Measurements from ENCODE around the gene SUFU. TPM values are rescaled to one million over a fixed set of nuclear protein-coding genes. Genes with fewer than 3 reads are reported as not detected.
"Not testable (repeated sequence)": the region's sequence is repeated elsewhere in the genome, so short reads cannot be mapped to it uniquely, and the experiment has no call there.

SUFU gene
- total RNA-seq, 1 donor from 2014 or later, result 9.9 TPM

- Mint-ChIP-seq H3K36me3 (ENCODE audit: low read depth) (peaks cover 53% of the 10 kb centered on the region), H3K9me3 (no peaks in the 10 kb centered on the region), H3K27ac (no peak overlapping the region), H3K4me1 (peaks cover 60% of the 10 kb centered on the region), H3K27me3 (no peaks in the 10 kb centered on the region), H3K4me3 (no peak overlapping the region)
- no peak for DNase-seq
- intact Hi-C loops (cut with micrococcal nuclease), result no loop called here
Observed at GRCh38 chr10:102654969-102655368, 151.2 kb downstream of the SUFU start.

DNA sequence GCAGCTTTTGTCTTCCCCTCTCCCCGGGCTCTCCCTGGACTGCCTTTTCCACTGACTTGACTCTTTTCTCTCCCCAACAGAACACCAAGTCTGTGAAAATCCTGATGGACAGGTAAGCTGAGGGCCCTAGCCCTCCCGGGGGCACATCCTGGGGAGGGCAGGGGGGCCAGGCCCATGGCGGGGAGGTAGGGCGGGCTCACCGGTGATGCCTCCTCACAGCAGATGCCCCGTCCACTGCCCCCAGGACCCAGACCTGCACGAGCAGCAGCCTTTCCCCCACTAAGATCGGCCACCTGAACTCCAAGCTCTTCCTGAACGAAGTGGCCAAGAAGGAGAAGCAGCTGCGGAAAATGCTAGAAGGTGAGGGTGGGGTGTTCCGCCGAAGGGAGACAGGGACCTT lies 152.3 kb downstream of the SUFU start:
- no peaks in the 10 kb centered on the region for H3K27me3 Mint-ChIP-seq
- H3K27ac Mint-ChIP-seq, result no peak overlapping the region
- intact Hi-C loops (cut with micrococcal nuclease), result no loop called here
- peaks cover 60% of the 10 kb centered on the region for H3K4me1 Mint-ChIP-seq
- H3K36me3 Mint-ChIP-seq (ENCODE audit: low read depth), result peaks cover 55% of the 10 kb centered on the region
- no peaks in the 10 kb centered on the region for H3K9me3 Mint-ChIP-seq
- H3K4me3 Mint-ChIP-seq, result no peak overlapping the region
- DNase-seq, result no peak

GRCh38 chr10:102656791-102657371 lies 153.1 kb downstream of the SUFU start:
- no peak overlapping the region for H3K4me3 Mint-ChIP-seq
- H3K9me3 Mint-ChIP-seq, result no peaks in the 10 kb centered on the region
- H3K27me3 Mint-ChIP-seq, result no peaks in the 10 kb centered on the region
- no peak for DNase-seq
- peaks cover 60% of the 10 kb centered on the region for H3K4me1 Mint-ChIP-seq
- peaks cover 55% of the 10 kb centered on the region for H3K36me3 Mint-ChIP-seq (ENCODE audit: low read depth)
- no peak overlapping the region for H3K27ac Mint-ChIP-seq
- intact Hi-C loops (cut with micrococcal nuclease), result no loop called here

DNA sequence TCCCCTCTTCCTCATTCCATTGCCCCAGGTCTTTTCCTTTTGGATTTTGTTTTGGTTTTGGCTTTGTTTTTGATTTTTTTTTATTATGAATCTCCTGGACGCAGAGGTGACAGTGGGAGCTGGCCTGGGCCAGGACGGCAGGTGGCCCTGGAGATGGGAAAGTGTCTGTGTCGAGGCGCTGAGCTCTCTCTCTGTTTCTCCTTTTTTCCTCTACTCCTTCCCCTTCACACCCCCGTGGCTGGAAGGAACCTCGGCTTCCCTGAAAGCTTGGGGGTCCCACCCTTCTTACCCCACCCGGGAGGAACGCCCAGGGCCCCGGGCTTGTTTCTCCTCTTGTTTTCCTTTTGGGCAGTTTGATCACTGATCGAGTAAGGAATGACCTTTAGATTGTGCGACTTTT lies 153.7 kb downstream of the SUFU start:
- H3K27ac Mint-ChIP-seq, result no peak overlapping the region
- DNase-seq, result no peak
- peaks cover 52% of the 10 kb centered on the region for H3K36me3 Mint-ChIP-seq (ENCODE audit: low read depth)
- peaks cover 57% of the 10 kb centered on the region for H3K4me1 Mint-ChIP-seq
- intact Hi-C loops (cut with micrococcal nuclease), result no loop called here
- no peaks in the 10 kb centered on the region for H3K9me3 Mint-ChIP-seq
- no peak overlapping the region for H3K4me3 Mint-ChIP-seq
- H3K27me3 Mint-ChIP-seq, result no peaks in the 10 kb centered on the region

DNA sequence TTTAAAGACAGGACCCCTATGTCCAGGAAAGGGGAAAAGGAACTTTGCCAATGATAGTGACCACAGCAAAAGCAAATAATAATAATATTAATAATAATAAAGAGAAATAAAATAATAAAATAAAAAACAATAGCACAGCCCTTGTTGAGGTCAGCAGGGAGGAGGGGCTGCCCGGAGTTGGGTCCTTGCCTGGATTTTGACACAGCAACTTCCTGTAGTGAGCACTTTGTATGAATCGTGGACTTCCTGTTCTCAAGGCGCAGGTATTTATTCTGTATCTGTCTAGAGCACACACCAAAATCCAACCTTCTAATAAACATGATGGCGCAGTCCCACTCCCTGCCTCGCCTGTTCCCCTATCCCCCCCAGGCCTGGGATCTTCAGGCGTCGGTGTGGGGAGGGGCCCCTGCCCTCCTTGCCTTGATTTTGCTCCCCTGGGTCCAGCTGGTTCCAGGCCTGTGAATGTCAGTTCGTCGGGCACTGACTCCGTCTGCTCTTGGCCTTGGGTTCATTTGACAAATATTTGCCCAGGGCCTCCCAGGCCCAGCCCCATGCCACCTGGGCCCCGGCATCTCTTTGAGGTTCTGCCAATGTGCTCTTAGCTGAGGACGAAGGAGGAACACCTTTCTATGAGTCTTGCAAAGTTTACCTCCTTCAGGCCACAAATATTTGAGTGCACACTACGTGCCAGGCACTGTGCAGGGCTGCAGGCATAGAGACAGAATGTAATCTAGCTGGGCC lies 154.4 kb downstream of the SUFU start:
- peaks cover 47% of the 10 kb centered on the region for H3K36me3 Mint-ChIP-seq (ENCODE audit: low read depth)
- H3K4me1 Mint-ChIP-seq, result peaks cover 51% of the 10 kb centered on the region
- no peaks in the 10 kb centered on the region for H3K27me3 Mint-ChIP-seq
- no peaks in the 10 kb centered on the region for H3K9me3 Mint-ChIP-seq
- DNase-seq, result no peak
- H3K27ac Mint-ChIP-seq, result peak overlapping the region; percentile 83
- intact Hi-C loops (cut with micrococcal nuclease), result no loop called here
- H3K4me3 Mint-ChIP-seq, result peak overlapping the region; percentile 45

GRCh38 chr10:102658802-102659201 lies 155.0 kb downstream of the SUFU start:
- intact Hi-C loops (cut with micrococcal nuclease), result no loop called here
- no peak overlapping the region for H3K4me3 Mint-ChIP-seq
- H3K36me3 Mint-ChIP-seq (ENCODE audit: low read depth), result peaks cover 41% of the 10 kb centered on the region
- no peaks in the 10 kb centered on the region for H3K27me3 Mint-ChIP-seq
- DNase-seq, result no peak
- H3K9me3 Mint-ChIP-seq, result no peaks in the 10 kb centered on the region
- peaks cover 45% of the 10 kb centered on the region for H3K4me1 Mint-ChIP-seq
- H3K27ac Mint-ChIP-seq, result peak overlapping the region; percentile 83

- Mint-ChIP-seq H3K4me3 (peak overlapping the region; percentile 72), H3K4me1 (peaks cover 37% of the 10 kb centered on the region), H3K27ac (peak overlapping the region; percentile 88), H3K27me3 (no peaks in the 10 kb centered on the region), H3K36me3 (ENCODE audit: low read depth) (peaks cover 27% of the 10 kb centered on the region), H3K9me3 (no peaks in the 10 kb centered on the region)
- intact Hi-C loops (cut with micrococcal nuclease), result loop anchor here (1.0 to 5.0 kb wide), 4 partner anchors 9 to 51 kb away; partner anchors contain the start of genes ARL3 and SFXN2
- peak; percentile 91 for DNase-seq
Observed at GRCh38 chr10:102660888-102661657, 157.3 kb downstream of the SUFU start.

DNA sequence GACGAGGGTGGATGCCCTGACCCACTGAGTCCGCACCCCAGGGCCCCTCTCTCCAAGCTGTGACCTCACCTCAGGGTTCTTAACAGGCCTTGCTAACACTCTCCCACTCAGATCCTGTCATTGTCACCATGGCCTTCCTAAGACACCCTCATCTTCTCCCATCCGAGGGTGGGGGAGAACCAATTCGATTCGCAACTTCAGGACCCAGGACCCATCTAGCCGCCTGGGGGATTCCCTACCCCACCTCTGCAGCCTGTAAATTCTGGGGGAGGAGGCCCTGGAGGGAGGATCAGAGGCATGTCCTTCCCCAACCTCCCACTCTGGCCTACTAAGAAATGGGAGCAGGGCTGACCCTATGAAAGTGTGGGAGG lies 157.9 kb downstream of the SUFU start:
- Mint-ChIP-seq H3K4me1 (peaks cover 37% of the 10 kb centered on the region), H3K27ac (peak overlapping the region; percentile 88), H3K27me3 (no peaks in the 10 kb centered on the region), H3K36me3 (ENCODE audit: low read depth) (peaks cover 21% of the 10 kb centered on the region), H3K9me3 (no peaks in the 10 kb centered on the region), H3K4me3 (peak overlapping the region; percentile 72)
- intact Hi-C loops (cut with micrococcal nuclease), result loop anchor here (1.0 to 5.0 kb wide), 4 partner anchors 9 to 51 kb away; partner anchors contain the start of genes ARL3 and SFXN2
- DNase-seq, result no peak

DNA sequence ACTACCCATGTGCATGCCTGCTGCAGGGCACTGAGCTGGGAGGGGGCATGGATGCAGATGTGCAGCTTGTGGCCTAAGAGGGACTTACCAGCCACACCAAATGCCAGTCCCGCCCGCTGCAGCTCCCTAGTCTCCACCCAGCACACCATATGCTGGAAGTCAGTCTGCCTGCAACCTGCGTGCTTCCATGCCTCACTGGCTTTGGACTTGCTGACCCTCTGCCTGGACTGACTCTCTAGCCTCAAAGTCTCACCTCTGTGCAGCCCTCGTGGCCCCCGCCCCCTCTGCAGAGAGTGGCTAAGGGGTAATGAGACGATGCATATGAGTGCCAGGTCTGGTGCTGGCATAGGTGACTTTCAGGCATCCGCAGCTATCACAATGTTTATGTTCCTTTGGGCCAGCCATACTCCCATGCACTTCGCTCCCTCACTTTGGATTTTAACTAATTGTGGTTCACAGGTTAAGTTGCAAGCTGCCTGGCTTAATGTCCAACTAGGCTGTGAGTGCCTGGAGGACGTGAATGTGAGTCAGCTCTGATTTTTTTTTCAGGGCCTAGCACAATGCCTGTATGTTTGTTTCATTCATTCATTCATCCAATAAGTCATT lies 162.2 kb downstream of the SUFU start:
- no peak overlapping the region for H3K4me3 Mint-ChIP-seq
- no peak overlapping the region for H3K27ac Mint-ChIP-seq
- H3K27me3 Mint-ChIP-seq, result no peaks in the 10 kb centered on the region
- H3K4me1 Mint-ChIP-seq, result peaks cover 24% of the 10 kb centered on the region
- no peaks in the 10 kb centered on the region for H3K9me3 Mint-ChIP-seq
- intact Hi-C loops (cut with micrococcal nuclease), result no loop called here
- no peaks in the 10 kb centered on the region for H3K36me3 Mint-ChIP-seq (ENCODE audit: low read depth)
- peak; percentile 54 for DNase-seq

DNA sequence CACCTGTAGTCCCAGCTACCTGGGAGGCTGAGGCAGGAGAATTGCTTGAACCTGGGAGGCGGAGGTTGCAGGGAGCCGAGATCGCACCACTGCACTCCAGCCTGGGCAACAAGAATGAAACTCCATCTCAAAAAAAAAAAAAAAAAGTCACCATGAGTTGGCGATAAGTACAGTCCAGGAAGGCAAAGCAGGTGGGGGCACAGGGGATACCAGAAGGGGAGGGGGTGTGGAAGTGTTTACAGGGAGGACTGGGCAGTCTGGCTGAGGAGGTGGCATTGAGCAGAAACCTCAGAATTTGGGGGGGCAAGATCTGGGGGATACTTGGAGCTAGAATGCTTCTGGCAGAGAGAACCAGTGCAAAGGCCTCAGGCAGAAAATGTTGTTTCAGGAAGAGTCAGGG lies 163.6 kb downstream of the SUFU start:
- H3K9me3 Mint-ChIP-seq; H3K27me3 Mint-ChIP-seq; H3K4me3 Mint-ChIP-seq; H3K36me3 Mint-ChIP-seq (ENCODE audit: low read depth); H3K27ac Mint-ChIP-seq; DNase-seq; intact Hi-C loops (cut with micrococcal nuclease): not testable (repeated sequence)
- peaks cover 14% of the 10 kb centered on the region for H3K4me1 Mint-ChIP-seq

- Mint-ChIP-seq H3K27me3 (no peaks in the 10 kb centered on the region), H3K4me1 (peaks cover 14% of the 10 kb centered on the region), H3K36me3 (ENCODE audit: low read depth) (no peaks in the 10 kb centered on the region), H3K4me3 (no peak overlapping the region), H3K27ac (peak overlapping the region; percentile 15), H3K9me3 (no peaks in the 10 kb centered on the region)
- peak; percentile 53 for DNase-seq
- intact Hi-C loops (cut with micrococcal nuclease), result no loop called here
Observed at GRCh38 chr10:102668326-102669107, 164.7 kb downstream of the SUFU start.

DNA sequence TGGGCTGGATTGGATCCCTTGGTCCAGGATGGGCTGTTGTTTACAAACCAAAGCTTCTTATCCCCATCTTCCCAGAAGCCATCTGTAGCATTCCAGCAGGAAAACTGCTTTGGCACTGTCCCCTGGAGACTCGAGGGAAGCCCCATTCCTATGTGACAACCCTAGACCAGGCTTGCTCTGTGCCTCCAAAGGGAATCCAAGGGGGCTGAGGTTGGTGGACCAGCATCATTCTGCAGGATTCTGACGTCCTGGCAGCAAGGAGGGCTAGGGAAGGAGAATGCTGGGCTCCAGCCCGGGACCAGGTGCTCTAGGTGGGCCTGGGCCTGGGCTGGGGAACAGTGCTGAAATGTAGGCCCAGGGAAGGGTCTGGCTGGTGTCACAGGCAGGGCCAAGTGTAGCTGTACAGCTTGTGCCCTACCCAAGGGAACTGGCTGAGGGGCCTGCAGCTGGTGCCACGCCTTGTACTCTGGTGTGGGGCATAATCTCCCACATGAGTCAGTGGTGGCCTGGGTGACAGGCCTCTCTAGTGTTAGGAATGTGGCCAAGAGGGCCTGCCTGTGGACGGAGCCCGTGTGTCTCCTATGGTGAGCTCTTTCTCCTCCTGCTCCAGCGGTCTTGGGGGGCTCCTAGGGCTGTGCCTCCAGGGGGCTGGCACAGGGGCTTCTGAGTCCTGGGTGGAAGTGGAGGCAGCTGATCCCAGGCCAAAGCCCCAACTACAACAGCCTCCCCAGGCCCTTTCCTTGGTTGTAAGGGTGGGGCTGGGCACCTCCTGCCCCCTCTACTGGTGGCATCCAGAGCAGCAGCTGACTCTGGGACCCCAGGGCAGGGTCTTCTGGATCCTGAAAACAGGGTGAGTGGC lies 165.7 kb downstream of the SUFU start:
- peak; percentile 77 for DNase-seq
- Mint-ChIP-seq H3K27ac (no peak overlapping the region), H3K9me3 (no peaks in the 10 kb centered on the region), H3K36me3 (ENCODE audit: low read depth) (no peaks in the 10 kb centered on the region), H3K4me3 (no peak overlapping the region), H3K27me3 (no peaks in the 10 kb centered on the region), H3K4me1 (peaks cover 23% of the 10 kb centered on the region)
- intact Hi-C loops (cut with micrococcal nuclease), result loop anchor here (5.0 kb wide), 1 partner anchor 167 kb away; the partner anchor contains the start of genes ACTR1A and SUFU
